ENCODE results near the gene EHMT1.

- TF ChIP-seq TAF1 (IDR thresholded peaks at IDR 0.05; ENCODE audit: borderline replicate concordance, low read depth, low read length) (no peak), POLR2A (IDR thresholded peaks at IDR 0.05; ENCODE audit: low read depth, low read length) (no peak)
These were observed 58.2 kb downstream of the EHMT1 start for GRCh38 chr9:137676998-137677397.
